Activated CD4-positive, alpha-beta T cell treated with anti-CD3 and anti-CD28 coated beads, Interleukin-2, amount 50 U/mL, for 48 hours (primary cell): ENCODE data around the gene DPP4.

Source experiments
- DNase-seq, 2 experiments: peaks; one replicate each; pipeline ENCODE4 v3.0.0-alpha.2; 2020

DPP4 gene

GRCh38 chr2:162016080-162016479 is 57.9 kb downstream of the DPP4 start:
- no peak for DNase-seq

- no peak for DNase-seq
Observed at GRCh38 chr2:162014751-162015150, 59.3 kb downstream of the DPP4 start.

DNA sequence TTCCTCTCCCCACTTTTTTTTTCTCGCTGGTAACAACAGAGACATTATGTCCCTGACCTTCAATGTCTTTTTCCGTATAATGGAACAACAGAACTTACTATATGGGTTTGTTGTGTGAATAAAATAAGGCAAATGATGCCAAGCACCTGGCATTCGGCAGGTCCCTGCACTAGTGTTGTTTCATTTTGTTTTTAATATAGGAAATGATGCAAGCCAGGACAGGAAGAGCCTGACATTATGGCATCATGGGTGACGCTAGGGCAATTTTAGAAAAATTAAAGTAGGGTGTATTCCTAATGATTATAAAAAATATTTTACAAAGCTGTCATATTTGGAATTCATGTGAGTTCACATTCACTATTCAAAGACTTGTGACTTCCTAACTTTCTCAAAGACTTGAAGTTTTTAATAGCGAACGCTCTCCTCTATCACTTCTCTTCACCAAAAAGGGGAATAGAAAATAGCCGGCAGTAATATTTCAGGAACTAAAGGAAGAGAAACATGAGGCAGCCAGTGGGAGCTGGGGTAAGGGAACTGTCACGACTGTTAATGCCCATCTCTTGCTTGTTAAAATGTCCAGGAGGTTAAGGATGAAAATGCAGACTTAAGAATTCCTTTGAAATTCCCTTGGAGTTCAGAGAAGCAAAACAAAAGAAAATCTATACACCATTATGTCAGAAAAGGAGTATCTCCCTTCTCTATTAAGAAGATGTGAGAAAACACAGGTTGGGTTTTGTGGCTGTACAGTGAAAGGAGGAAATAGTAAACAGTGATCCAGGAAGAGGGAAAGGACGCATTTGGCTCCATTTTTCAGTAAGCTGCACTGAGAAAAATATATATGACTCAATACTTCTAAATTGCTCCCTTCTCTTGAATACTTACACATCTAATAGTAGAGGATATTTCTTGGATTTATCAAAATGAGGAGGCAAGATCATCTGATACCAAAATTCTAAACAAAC is 60.2 kb downstream of the DPP4 start:
- no peak for DNase-seq

- DNase-seq = no peak
Observed at GRCh38 chr2:162012565-162013058, 61.4 kb downstream of the DPP4 start.

DNA sequence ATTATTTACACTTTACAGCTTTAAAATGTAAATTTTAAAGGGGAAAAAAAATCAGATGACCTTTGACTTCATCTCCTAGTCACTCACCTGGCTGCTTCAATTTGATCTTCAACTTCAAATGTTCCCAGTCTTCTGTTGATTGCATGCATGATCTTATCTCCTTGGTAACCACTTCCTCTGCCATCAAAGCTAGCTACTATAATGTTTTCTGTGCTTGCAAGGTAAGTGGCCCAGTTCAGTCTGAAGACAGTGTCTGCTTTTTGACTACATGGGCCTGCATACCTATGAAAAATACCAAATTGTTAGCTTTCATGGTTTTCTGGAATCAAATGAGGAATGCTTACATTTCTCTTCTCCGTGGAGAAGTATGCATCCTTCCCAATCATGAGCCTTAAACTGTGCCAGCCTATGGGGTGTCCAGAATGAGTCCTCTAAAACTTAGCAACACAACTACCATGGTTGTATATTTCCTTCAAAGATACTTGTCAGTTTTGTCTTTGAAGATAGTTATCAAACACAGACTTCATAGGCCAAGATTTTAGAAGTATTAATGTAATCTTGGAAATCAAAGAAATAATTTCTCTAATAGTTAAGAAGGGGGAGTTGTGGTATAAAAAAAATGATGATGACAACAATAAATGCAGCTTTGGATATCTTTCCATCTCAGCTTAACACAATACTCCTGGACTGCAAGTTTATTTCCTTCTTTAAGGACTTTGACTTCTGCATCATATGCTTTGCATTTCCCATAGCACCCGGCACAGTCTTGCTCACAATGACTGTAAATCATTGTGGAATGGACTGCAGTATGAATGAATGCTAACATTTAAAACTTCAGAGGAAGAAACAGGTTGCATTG is 62.1 kb downstream of the DPP4 start:
- DNase-seq = no peak

- DNase-seq = no peak
Observed at GRCh38 chr2:162009543-162009942, 64.5 kb downstream of the DPP4 start.

DNA sequence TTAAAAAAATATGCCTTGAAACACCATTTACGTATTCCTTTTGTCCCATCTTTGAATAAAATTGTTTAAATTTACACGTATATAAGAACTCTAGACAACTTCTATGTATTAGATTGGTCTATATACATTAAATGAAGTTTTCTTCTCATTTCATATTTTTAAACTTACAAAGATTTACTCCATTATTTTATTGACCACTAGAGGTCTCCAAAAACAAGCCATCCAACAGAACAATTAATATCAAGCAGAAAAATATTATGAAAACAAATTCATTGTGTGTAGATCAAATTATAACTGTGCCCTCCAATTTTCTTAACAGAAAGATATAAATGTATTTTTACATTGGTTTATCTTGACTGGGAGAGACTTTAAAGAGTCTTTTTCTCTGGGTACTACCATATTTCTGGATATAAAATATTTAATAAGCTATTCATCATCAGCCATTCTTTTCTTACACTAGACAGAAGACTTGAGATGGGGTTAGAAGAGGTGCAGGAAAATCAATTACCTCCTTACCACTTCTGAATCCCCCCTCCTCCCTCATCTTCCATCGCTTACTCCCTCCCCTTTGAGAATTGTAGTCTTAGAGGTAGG is 66.5 kb downstream of the DPP4 start:
- DNase-seq = no peak

GRCh38 chr2:162006337-162006736 is 67.7 kb downstream of the DPP4 start:
- DNase-seq = no peak

- DNase-seq = no peak
Observed at GRCh38 chr2:162004031-162004430, 70.0 kb downstream of the DPP4 start.

DNA sequence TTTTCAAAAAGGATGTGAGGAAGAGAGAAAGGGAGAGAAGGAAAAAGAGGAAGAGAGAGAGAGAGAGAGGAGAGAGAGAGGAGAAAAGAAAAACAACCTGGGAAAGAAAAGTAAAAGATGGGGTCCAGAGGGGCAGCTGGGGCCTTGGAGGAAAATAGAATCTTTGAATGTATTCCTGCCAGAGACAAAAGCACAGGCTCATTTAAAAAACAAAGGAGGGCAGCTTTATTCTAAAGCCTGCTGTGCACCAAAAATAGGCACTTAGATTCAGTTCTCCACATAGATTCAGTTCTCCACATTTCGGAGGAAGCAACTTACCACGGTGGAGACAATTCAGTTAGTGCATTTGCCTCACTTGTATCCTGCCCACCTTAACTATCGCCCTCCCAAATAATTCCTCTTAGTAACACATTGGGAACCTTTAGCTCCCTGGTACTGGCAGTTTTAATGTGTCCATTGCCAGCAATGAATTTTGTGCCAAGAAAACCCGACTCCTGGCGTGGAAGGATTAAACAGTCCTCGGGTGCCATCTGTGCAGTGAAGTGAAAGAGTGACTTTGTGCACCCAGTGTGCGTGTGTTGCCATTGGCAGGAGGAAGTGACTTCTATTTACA is 71.3 kb downstream of the DPP4 start:
- no peak for DNase-seq

DNA sequence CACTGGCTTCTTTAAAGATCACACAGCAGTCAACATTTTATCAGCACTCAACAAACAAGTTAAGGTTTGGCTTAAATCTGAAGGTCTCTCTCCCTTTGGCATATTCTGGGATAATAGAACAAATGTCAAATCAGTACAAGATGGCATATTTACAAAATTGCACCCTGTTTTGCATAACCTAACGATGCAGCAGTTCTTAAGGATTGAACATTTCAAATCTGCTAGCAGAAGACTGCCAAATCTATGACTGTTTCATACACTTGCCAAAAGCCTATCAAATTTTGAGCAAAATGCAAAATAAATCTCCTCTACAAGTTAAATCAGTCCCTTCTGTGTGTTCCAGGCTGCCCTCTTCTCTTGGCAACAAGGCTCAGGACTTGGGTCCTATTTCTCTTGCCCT is 73.6 kb downstream of the DPP4 start:
- DNase-seq = no peak

DNA sequence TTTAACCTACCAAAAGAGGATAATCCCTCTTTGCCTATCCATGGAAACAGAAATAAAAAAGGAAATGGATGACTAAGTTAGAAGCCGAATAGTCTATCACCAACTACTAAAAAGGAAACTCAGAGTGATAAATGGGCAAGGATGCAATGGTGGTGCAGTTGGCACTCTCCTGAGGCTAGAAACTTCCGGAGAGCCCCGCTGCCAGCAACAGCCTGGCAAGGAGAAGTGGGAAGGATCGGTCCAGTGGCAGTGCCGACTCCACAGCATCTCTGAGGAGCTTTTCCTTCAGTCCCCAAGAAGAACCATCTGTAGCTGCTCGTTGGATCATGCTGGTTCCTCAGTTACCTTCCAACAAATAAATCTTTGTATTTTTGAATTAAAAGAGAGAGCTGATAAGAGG is 74.7 kb downstream of the DPP4 start:
- DNase-seq = no peak

- DNase-seq = no peak
Observed at GRCh38 chr2:161998857-161999256, 75.2 kb downstream of the DPP4 start.

DNA sequence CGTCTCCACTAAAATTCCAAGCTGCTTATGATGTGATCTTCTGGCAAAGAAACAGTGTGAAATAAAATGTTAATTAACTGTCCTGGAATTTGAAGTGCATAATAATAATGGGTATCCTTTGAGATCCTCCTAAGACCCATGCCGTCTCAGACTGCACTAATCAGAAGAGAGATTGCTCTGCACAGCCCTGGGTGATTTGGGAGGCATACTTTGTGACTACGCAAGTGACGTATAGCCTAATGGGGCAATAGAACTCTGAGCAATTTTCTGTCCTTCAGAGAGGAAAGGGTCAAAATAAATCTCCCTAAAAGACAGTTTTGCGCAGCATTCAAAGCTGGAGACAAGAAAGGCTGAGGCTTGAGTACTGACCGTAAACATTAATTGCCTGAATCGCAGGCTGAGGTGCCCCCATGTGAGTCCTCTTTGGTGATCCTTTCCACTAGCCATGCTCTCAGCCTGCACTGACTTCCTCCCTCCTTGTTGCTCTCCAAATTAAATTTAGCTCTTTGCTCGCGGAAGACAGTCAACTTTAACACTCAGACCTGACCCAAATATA is 76.0 kb downstream of the DPP4 start:
- DNase-seq = no peak

DNA sequence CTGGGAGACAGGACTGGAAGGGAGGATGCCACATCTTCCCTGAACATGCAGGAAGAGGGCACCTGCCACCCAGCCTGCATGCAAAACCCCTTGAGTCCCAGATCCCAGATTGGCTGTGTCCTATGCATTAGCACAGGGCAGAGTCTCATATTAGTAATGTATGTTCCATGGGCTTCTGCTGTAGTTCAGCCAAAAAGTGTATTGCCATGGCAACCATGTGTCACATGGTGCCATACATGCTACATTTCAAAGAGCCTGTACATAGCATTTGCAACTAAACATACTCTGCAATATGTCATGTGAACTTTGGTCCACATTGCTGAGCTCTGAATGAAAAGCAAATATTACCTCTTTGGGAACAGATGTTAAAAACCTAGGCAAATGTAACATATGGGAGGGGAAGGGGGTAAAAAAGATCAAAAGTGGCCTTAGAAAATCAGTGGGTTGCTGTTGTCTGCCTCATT is 78.4 kb downstream of the DPP4 start:
- no peak for DNase-seq

- DNase-seq = no peak
Observed at GRCh38 chr2:161994761-161995520, 79.1 kb downstream of the DPP4 start.

DNA sequence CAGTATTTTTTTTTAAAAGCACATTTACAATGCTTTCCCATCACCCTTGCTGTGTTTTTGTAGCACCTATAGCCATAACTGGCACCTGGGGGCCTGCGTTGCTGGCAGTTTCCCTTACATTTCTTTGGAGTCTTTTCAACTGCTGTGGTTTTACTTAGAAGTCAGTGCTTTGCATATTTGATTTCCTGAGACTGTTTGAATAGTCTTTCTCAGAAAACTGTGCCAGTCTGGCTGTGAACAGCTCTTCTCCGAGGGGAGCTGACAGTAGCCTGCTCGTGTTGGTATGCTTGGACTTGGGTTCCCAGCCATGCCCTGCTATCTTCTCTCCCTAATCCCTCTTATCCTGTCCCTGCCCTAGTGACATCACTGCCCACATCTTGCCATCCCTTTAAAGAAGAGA is 81.5 kb downstream of the DPP4 start:
- peak; percentile 51 to 63 for DNase-seq

DNA sequence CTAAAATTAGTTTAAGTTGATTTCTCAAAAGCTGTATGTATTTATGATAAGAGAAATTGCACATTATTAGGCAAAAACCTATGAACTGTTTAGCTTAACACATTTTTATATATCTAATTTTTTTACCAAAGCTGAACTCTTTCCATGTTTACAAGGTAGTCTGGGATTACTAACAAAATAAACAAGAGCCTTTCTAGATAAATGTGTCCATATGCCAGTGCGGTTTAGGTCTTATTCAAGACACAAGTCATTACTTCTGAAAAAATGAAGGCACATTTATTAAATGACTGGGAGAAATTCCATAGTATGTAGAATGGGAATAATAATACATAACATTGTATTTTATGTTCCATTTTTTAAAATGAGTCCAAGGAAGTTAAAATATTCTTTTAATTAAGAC is 82.0 kb downstream of the DPP4 start:
- no peak for DNase-seq

DNA sequence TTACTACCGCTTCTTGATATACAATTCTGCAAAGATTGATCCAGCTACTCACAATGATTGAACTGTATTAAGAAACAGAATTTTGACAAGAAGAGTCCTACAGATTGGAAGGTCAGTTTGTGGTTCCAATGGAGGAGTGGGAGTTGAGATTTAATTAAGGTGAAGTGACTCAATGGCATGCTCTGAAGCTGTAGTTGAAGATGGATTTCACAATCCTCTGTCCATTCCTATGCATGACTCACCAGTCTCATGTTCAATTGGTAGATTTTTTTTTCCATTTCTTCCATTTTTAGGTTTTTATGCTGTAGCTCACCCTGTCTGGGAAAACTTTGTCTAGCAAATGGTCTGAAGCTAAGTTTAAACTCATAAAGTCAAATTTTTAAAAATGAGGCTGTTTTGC is 83.3 kb downstream of the DPP4 start:
- DNase-seq = no peak

- DNase-seq = no peak
Observed at GRCh38 chr2:161990036-161990435, 84.0 kb downstream of the DPP4 start.

- no peak for DNase-seq
Observed at GRCh38 chr2:161988589-161988988, 85.4 kb downstream of the DPP4 start.

DNA sequence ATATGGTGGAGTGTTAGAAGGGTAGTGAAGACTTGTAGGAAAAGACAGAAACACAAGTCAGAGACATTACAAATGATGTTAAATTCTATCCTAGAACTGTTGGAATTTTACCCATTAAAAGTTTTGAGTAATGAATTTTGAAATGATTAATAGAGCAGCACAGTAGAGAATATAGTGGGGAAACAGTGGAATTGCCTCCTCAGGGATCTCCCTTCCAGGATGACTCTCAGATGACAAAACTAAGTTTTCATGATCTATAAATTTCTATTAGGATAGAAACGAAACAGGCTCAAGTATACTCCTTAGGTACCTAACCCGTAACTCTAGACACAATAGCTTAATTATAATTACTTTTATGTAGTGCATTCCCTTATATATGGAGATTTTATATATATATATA is 86.7 kb downstream of the DPP4 start:
- DNase-seq = no peak
